HG02884 (cell line): ENCODE data around the gene MBIP.
A peak's percentile ranks its signal among the peaks of the same experiment; 100 is the strongest.

Source experiments
- ATAC-seq: cut with Tn5 transposase; IDR thresholded peaks from one replicate; pipeline ENCODE4 v1.9.1; 2021; ENCODE audit warnings: mild to moderate bottlenecking, moderate library complexity; ENCODE audit not compliant: unreplicated experiment

The MBIP gene

DNA sequence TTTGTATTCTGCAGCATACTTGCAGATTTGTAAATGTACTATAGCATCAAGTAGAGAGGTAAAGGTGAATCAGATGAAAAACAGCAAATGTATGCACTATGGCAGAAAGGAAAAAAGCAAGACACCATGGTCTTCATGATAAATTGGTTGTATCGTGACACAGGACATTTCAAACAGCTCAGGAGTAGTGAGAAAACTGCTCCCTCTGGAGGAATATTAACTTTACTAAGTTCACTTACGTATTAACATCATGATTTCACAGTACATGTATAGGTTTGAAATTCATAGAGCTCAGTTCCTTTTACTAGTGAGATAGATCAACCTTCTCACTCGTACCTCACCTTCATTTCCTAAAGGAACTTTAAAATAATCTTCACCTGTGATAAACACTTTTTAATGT is 6.5 kb downstream of the MBIP start:
- no peak for ATAC-seq

DNA sequence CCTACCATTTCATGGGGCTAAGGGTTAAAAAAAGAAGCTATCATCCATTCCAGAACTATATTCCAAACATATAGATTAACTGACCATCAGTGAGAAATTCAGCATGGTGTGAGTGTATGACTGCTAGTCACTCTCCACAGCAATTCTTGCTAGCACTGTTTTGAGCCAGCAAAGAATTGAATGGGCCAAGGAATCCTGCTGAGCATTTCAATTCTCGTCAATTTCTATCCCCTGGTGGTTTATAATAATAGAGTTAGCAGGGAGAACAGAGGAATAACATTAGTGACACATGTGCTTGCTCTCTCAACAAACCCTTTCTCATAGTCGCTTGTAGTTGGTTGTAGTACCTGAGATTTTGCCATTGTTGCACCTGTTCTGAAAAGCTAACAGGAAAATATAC is 7.2 kb downstream of the MBIP start:
- ATAC-seq, result no peak

DNA sequence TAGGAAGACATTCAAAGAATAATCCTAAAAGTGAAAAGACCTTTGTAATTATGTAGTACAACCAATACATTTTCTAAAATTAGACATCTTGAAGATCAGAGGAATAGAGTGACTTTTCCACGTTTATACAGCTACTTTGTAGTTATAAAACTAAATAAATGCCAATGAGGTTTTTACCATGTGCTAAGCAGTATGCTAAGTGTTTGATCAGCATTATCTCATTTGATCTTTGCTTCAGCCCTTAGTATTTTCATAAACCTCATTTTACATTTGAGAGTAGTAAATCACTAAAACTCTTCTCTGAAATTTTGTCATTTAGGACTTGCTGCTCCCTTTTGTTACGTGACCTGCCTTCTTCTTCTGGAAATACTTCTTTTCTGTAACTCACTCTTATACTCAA is 13.6 kb downstream of the MBIP start:
- ATAC-seq, result no peak

DNA sequence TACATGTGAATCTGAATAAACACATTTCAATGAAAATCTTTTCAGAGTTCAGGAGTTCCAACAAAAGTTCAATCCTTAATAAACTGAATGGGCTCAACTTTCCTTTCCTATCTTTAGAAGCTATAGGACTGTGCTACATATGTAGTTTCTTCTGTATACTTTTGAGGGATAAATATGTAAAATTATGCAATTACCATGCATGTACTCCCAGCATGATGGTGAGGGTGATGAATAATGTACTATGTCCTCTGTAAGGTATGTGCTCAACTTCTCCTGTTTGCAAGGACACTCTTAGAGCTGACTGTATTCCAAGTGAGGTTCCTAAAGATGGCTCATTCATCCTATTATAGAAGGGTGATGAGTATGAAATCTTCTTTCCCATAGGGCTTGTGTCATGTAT is 15.5 kb downstream of the MBIP start:
- no peak for ATAC-seq

DNA sequence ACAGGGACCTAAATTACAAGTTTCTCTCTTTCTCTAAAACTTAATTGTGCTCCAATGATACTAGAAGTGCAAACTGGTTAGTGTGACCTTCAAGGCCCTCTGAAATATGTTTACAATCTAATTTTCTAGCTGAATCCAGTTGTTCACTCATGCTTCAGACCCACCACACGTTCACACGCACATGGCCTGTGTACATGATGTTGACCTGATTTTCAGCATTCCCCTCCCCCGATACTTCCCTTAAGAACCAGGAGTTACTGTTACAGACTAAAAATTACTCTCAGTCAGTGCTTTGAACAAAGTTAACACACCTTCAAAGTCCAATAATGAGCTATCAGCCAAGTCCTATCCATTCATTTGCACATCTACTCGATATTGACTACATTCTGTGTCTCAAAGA is 16.5 kb downstream of the MBIP start:
- no peak for ATAC-seq

DNA sequence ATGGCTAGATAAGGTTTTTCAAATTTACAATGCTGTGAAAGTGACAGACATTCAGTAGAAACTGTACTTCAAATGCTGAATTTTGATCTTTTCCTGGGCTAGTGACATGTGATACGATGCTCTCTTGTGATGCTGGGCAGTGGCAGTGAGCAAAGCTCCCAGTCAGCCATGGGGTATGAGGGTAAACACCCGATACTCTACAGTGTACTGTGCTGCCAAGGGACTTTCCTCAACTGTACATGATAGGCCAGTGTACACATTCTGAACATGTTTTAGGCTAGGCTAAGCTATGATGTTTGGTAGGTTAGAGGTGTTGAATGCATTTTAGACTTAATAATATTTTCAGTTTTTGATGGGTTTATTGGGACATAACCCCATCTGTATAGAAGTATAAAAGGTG is 17.6 kb downstream of the MBIP start:
- ATAC-seq, result no peak

DNA sequence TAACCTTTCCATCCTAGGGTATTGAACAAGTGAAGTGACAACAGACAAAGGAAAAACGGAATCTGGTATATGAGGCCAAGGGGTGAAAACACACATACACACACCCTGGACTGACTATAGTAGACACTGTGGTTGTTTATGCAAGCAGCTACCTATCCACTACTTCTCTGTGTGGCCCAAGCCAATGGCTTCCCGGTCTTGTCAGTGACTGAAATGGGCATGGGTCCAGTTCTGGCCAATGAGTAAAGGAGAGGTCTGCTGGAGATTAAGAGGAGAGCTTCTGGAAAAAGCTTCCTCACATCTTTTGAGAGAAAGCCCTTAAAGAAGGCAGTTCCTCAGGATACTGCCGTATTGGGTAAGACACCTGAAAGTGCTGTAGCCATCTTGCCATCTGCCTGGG is 19.3 kb downstream of the MBIP start:
- no peak for ATAC-seq

DNA sequence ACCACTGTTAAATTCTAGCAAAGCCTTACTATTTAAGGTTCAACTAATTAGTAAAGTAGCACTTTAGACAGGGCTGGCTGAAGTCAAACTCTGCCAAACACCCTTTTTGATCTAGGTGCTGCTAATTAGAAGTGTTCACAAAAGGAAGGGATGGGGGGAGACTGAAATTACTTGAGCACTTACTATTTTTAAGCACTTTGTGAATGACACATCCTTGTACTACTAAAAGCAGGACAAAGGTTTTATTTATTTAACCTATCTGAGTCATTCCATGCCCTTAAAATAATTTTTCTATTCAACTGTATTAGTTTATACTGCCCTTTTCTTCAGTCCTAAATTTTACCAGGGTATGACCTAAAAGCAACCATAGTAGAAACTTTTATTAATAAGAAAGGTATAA is 20.1 kb downstream of the MBIP start:
- peak; percentile 65 for ATAC-seq

DNA sequence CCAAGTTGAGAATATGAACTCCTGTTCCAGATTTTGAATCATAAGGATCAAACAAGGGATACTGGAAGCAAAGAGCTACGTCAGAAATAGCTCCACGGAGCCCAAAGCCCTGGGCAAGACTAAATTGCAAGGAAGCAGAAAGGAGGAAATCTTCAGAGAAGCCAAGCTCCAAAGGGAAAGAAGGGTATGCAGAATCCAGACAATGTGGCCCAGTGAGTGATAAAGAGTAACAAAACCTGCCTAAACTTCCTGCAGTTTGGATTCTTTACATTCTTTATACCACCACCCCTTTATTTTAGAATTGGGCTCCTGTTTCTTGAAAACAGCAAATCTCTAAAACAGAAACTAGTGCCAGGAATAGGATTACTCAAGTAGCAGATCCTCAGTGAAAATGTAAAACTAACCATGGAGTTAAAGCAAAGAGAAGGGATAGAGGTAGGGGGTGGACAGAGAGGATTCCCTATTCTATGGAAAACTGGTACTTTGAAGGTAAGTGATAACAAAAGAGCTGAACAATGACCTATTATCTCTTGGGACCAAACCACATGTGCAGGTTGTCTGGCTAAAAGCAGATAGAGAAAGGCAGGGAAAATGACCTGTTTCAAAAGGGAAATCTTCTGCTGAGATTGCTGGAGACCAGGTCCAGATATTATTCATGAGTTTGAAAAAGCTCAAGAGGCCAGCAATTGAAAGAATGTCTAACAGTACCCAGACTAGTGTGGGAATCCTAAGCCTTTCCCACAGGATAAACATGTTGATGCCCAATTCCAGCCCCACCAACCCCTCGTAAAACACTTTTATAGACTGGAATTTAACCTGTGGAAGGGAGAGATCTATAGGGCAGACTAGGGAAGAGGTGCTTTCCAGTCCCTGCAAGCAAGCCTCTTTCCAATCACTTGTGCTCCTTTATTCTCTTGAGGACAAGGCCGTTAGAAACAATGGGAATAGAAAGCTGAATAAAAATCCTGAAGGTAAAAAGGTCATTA is 24.5 kb downstream of the MBIP start:
- ATAC-seq, result no peak

DNA sequence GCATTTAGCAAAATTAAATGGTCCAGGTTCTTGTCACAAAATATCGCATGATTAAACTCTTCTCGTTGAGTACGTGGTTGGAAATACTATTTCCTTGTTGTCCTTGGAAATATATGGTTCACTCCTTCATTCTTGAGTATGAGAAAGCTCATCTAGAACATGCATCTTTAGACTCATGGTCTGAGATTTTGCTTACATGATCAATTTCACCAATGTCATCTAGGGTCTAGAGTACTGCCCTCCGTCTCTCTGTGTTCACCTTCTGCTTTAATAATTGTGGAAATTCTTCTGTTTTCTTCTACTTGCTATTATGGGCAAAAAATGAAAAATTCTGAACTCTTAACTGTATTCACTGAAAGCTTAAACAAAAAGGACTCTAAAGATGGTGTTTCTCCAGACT is 25.9 kb downstream of the MBIP start:
- ATAC-seq, result no peak

DNA sequence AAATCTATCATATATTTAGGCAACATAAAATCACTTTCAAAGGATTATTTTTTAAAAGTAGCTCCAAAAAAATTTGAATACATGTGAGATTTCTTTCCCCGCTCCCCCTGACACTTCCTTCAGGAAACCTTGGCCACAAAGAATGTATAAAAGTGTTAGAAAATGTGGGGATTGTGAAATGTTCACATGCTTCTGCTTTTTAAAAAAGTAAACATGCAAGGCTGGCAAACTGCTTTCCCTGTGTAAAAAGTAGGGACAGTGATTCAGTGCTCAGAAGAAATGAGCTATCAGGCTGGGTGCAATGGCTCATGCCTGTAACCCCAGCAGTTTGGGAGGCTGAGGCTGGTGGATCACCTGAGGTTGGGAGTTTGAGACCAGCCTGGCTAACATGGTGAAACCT is 26.6 kb downstream of the MBIP start:
- ATAC-seq, result no peak

DNA sequence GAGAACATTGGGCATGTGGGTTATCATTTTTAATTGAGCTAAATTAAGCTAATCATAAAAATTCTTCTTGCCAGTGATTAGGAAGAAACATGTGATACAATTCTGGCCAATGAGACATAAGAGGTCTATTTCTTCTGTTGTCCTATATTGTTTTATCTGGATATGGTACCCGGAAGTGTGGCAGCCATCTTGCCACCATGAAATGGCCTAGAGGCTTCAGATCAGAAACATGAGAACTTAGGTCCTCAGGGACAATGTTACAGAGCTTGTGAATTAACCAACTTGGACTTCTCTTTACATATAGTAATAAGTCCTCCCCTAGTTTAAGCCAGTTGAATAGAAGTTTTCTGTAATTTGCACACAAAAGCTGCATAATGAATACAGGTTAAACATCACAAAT is 30.5 kb downstream of the MBIP start:
- no peak for ATAC-seq

DNA sequence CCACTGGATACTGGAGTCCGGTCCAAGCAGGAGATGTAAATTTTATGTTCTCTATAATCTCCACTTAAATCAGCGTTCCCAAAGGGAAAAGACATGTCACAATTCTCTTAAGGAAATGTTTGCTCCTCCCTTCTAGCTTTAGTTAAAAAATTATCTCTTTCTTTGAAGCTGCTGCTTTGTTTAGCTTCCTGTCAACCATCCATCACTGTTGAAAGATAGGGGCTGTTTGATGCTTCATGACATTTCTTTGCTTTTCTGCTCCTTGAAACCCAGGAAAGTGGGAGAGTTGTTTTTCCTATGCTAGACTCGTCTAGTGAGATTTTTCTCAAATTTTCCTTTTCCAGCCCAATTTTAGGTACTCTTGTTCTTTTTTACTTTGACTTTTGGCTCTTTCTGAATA is 31.9 kb downstream of the MBIP start:
- no peak for ATAC-seq

DNA sequence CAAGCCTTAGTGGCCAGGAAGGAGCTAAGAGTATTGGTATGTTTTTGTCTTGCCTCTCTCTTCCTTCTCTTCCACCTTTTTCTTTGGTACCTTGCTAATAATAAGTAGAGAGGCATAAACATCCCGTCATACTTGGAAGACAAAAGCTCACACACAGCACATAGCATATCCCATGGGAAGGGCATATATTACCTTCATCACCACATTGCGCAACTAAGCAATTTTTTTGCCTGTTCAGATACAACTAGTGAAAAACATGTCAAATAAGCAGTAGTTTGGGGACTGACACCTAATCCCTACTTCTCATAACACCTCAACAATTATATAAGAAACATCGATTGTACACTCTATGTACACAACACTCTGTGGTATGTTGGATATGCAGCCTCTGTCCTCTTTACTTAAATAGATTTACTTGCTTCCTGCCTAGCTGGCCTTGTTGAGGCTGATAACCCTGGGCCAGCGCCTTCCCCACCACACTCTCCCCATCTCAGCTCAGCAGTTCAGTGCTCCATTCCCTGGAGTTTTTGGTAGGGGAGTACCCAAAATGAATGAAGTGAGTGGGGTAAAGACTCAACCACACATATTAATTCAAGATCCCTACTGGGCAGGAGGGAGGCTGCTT is 35.4 kb downstream of the MBIP start:
- ATAC-seq, result no peak

DNA sequence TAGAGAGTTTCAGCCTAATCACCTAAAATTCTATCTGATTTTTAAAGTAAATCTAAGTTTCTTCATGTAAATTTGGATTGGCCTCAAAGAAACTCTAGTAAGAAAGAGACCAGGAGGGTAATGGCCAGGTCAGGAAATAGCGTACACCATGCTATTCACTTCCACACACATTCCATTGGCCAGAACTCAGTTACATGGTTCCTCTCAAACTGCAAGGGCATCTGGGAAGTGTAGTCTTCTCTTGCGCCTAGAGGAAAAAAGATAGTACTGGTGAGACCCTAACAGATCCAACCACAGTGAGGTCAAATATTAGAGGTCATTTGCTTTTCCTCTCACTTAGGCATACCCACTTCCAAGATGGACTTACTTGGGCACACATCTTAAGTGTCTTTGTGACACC is 39.1 kb downstream of the MBIP start:
- no peak for ATAC-seq

DNA sequence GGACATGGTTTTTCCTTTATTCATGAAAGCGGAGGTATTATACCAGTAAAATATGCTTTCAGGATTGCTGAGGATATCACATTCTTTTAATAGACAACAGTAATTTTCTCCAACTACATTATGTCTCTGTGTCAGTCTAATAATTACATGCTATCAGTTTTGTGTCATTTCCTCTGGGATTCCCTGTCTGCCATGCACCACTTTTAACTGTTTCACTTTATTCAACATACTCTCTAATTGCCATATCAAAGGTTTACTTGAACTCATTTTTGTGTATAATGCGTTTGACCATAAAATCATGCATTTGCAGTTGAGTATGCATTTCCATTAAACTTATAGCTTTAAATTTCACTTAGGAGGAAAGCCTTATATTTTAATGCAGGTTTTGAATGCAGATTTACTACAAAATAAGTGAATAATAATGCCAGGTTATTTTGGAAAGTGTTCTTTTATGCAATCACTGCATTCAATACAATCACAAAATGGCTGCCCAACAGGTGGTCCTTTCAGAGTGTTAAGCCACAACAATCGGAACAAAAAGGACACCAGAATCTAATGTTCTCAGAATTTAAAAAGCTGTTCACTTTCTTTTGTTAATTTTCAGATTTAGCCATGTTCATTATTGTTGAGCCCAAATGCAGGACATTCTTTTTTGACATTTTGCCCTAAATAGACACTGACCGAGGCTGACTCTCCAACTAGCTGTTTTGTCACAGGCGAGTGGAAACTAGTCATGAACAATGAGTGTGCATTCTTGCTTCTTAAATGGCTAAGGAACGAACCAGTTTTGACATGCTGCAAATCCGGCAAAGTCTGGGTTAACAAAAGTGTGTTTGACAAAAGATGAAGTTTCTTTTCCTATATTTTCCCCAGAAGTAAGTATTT is 40.9 kb downstream of the MBIP start:
- ATAC-seq, result no peak

DNA sequence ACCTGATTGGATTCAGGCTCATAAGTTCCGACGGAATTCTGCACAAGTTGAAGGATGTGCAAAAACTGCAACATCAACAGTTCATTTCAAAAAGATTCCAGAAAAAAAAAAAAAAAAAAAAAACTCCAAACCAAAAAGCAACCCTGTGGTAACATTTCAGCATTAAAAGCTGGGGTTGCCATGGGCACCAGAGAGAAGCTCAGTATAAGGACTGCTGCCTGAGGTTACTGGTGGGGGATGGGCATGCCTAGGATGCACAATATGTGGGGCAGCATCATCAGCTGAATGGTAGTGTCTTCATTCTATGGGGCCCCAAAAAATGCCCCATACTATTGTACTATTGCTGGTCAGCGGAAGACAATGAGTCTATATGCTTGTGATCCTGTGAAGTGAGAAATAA is 44.7 kb downstream of the MBIP start:
- ATAC-seq, result no peak

DNA sequence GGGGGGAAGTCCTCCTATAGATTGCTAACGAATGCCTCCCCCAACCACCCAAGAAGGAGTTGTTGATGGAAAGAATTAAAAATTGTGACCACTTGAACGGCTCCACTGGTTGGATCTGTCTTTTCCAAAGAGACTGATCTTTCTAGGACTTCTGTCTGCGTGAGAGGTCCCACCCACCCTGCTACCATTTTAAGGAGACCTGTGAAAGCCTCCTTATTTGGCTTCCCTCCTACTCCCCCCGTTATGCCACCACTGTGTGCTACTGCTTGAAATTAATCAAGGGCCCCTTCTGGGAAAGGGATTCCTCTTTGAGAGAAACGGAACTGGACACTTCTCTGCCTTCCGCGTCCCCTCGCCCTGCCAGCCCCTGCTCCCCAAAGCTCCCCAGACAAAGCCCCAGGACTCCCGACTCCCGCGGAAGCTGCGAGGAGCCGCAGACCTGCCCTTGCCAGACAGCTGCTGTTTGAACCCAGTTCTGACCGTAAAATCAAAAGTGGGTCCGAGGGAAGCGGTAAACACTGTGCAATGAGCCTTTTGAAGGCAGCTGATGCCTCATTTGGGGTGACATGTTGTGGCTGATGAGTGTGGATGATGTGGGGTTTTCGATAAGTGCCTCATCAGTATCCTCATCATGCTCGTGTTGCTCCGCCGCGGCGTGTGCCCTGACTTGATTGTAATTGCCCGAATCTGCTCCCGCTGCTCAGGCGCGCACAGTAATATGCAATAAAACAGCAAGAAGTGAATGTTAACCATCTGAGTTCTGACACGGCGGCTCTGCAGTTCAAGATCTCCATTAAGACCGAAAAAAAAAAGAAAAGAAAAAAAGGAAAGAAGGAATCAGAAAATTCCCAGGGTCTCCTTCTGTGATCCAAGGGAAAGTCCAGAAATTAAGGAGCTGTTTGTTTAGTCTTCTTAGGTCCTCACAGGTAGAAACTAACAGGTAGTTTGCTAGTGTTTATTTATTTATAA is 48.2 kb downstream of the MBIP start:
- no peak for ATAC-seq

DNA sequence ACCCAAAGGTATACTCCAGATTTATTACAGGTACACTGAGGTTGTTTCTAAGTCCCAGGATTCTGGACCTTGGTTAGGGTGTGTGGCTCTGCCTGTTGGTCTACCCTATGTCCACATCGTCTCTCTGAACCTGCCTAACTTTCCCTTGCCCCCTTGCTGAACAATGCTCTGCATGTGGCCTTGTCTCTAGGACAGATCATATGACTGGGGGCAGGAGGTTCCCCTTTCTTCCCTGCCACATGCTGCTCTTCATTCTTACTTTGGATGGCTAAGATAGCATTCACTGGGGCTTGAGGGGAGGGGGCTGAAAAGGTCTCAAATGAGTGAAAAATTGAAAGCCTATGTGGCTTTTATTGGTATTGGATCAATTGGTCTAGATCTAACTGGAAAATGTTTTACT is 49.2 kb downstream of the MBIP start:
- no peak for ATAC-seq

DNA sequence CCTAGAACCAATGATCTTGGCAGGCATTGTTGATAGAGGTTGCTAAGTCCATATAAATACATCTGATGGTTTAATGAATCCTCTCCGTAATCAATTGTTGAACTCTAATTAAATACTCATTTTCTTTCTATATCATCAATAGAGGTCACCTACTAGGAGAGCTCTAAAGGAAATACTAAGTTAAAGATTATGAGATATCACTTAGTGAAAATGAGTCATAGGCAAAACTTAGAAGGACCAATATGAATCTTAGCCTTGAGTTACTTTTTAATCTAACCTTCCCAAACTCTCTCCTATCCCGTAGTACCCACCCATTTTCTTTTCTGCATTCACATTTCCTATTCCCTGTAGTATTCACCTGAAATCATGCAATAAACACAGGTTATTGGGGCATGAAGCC is 50.2 kb downstream of the MBIP start:
- ATAC-seq, result no peak
